HL-60 (cell line): ENCODE results near the gene NEU2.

ENCODE experiments used
- POLR2AphosphoS5 ChIP-seq: IDR thresholded peaks from 2 replicates; pipeline ENCODE4 v1.6.1; 2012; ENCODE audit warnings: low read depth
- REST ChIP-seq: IDR thresholded peaks from 2 replicates; pipeline ENCODE4 v1.6.1; 2012; ENCODE audit warnings: low read depth; ENCODE audit not compliant: insufficient replicate concordance
- SPI1 ChIP-seq: IDR thresholded peaks from 2 replicates; pipeline ENCODE4 v1.6.1; 2012; ENCODE audit warnings: low read depth, mild to moderate bottlenecking, borderline replicate concordance
- TF ChIP-seq, protein P1 (sequence below): IDR thresholded peaks from one replicate; pipeline ENCODE4 v1.5.1; 2011; ENCODE audit warnings: low read length, control low read depth, inconsistent platforms; ENCODE audit not compliant: insufficient read depth

DNA sequence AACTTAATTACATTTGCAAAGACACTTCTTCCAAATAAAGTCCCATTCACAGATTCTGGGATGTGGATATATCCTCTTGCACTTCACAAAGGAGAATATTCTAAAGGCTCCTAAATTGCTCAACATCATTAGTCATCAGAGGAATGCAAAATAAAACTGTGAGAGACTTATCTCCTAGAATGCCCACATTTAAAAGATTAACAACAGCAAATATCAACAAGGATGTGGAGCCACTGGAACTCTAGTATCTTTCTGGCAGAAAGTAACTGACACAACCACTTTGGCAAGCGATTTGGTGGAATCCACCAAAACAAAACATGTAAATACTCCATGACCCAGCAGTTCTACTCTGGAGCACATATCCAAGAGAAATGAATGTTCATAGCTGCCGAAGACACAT lies 4.6 kb downstream of the NEU2 start:
- TF ChIP-seq POLR2AphosphoS5 = no peak
- TF ChIP-seq, protein P1, sequence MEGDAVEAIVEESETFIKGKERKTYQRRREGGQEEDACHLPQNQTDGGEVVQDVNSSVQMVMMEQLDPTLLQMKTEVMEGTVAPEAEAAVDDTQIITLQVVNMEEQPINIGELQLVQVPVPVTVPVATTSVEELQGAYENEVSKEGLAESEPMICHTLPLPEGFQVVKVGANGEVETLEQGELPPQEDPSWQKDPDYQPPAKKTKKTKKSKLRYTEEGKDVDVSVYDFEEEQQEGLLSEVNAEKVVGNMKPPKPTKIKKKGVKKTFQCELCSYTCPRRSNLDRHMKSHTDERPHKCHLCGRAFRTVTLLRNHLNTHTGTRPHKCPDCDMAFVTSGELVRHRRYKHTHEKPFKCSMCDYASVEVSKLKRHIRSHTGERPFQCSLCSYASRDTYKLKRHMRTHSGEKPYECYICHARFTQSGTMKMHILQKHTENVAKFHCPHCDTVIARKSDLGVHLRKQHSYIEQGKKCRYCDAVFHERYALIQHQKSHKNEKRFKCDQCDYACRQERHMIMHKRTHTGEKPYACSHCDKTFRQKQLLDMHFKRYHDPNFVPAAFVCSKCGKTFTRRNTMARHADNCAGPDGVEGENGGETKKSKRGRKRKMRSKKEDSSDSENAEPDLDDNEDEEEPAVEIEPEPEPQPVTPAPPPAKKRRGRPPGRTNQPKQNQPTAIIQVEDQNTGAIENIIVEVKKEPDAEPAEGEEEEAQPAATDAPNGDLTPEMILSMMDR = no peak
- no peak for TF ChIP-seq REST
- no peak for TF ChIP-seq SPI1
